Activated CD4-positive, alpha-beta T cell treated with anti-CD3 and anti-CD28 coated beads, Interleukin-2, amount 10 ng/mL, durations not matched to agents 24 days and 14 days (primary cell): ENCODE measurements around the gene MRPS18A. TPM values are rescaled to one million over a fixed set of nuclear protein-coding genes. Genes with fewer than 3 reads are reported as not detected.

ENCODE experiments used
- DNase-seq: peaks from one replicate; pipeline ENCODE4 v3.0.0; 2022
- H3K27ac Mint-ChIP-seq: one replicate; pipeline ENCODE4 v1.8.0; 2022; ENCODE audit warnings: mild to moderate bottlenecking, mixed read lengths
- H3K27me3 Mint-ChIP-seq: one replicate; pipeline ENCODE4 v1.8.0; 2022; ENCODE audit warnings: mixed read lengths
- H3K36me3 Mint-ChIP-seq: one replicate; pipeline ENCODE4 v1.8.0; 2022; ENCODE audit warnings: low read depth, mild to moderate bottlenecking, mixed read lengths
- H3K4me1 Mint-ChIP-seq: one replicate; pipeline ENCODE4 v1.8.0; 2021; ENCODE audit warnings: mixed read lengths
- H3K4me3 Mint-ChIP-seq: one replicate; pipeline ENCODE4 v1.8.0; 2022; ENCODE audit warnings: mild to moderate bottlenecking, moderate library complexity, mixed read lengths
- H3K9me3 Mint-ChIP-seq: one replicate; pipeline ENCODE4 v1.8.0; 2021; ENCODE audit warnings: mixed read lengths
- intact Hi-C: fragments of 100-400 bp; cut with micrococcal nuclease; formaldehyde crosslinking; loops from one replicate; pipeline ENCODE4 v1.15.1; 2023
- total RNA-seq: library from RNA; stranded (reverse); gene quantifications from 2 replicates; pipeline ENCODE4 v1.2.3, GENCODE V29; 2022

The MRPS18A gene
- total RNA-seq, 1 donor from 2014 or later = 47.4 TPM

GRCh38 chr6:43724354-43724753 is 36.8 kb upstream of the MRPS18A start:
- H3K36me3 Mint-ChIP-seq = no peaks in the 10 kb centered on the region
- H3K27me3 Mint-ChIP-seq = peaks cover 5% of the 10 kb centered on the region
- no peak overlapping the region for H3K4me3 Mint-ChIP-seq
- H3K9me3 Mint-ChIP-seq = peaks cover 3% of the 10 kb centered on the region
- peaks cover 22% of the 10 kb centered on the region for H3K4me1 Mint-ChIP-seq
- peak overlapping the region; percentile 71 for H3K27ac Mint-ChIP-seq
- no peak for DNase-seq
- intact Hi-C loops = loop anchor here (1.0 to 2.0 kb wide), 3 partner anchors 16 to 355 kb away; no protein-coding TSS in a partner anchor

DNA sequence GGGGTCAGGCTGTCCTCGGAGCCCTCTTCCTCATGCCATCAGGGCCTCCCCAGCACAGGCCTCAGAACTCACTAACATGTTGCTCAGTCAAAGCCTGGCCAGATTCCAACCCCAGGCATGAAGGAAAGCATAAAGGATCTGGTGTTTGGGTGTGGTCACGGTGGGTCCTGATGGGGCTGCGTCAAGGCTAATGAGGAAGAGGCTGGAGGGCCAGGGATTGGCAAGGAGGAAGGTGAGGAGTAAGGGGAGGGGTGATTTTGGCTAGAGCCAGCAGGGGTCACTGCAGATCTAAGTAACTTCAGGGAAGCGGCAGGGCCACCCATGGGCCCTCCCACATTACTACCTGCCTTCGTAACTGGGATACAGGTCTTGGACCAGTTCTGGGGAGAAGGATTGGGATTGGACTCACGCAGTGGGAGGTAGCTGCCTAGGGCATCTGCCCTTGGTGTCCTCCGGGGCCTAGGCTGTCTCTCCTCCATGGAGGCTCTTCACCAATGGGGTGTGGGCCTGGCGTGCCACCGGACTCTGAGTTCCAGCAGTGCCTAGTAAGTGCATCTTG is 36.2 kb upstream of the MRPS18A start:
- Mint-ChIP-seq H3K36me3 (no peaks in the 10 kb centered on the region), H3K4me3 (no peak overlapping the region), H3K27me3 (peaks cover 5% of the 10 kb centered on the region), H3K9me3 (no peaks in the 10 kb centered on the region), H3K4me1 (peaks cover 22% of the 10 kb centered on the region), H3K27ac (no peak overlapping the region)
- intact Hi-C loops = loop anchor here (1.0 to 2.0 kb wide), 5 partner anchors 15 to 355 kb away; no protein-coding TSS in a partner anchor
- DNase-seq = peak; percentile 89

DNA sequence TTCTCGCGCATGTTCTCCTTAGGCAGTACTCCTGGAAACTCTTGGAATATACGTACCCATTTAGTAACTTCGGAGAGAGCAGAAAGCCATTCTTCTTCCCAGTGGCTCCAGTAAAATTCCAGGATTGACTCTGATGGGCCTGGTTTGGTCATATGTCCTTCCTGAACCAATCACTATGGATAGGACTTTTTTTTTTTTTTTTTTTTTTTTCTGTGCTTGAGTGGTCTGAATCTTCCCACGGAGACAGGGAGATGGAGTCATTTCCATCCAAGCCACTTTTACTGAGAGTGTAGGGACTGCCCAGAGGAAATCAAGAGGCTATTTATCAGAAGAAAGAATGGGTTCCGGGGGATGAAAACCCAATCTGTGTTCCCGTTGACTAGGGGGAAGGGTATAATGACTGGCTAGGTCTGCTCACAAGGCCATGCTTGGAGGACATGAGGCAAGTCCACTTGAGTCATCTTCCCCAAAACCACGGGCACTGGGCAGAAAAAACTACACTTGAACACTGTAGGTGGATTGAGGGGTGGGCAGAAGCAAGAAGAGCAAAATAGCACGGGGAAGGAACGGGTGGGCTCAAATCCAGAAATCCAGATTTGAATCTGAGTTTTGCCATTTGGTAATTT is 35.4 kb upstream of the MRPS18A start:
- intact Hi-C loops = loop anchor here (1.0 to 2.0 kb wide), 2 partner anchors 50 to 56 kb away; no protein-coding TSS in a partner anchor
- H3K27me3 Mint-ChIP-seq = peaks cover 5% of the 10 kb centered on the region
- H3K9me3 Mint-ChIP-seq = no peaks in the 10 kb centered on the region
- peaks cover 22% of the 10 kb centered on the region for H3K4me1 Mint-ChIP-seq
- H3K4me3 Mint-ChIP-seq = no peak overlapping the region
- DNase-seq = no peak
- no peak overlapping the region for H3K27ac Mint-ChIP-seq
- H3K36me3 Mint-ChIP-seq = no peaks in the 10 kb centered on the region

DNA sequence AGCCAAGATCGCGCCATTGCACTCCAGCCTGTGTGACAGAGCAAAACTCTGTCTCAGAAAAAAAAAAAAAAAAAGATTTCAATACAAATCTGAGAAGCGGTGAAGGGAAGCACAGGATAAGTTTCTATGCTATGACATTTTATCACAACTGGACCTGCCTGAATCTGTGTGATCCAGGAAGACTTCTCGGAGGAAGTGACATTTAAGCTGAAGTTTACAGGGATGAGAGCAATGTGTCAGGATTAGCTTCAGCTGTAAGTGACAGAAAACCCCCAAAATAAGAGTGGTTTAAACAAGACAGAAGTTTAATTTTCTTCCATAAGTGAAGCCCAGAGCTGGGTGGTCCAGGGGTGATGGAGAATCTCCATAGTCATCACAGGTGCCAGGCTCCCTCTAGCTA is 33.4 kb upstream of the MRPS18A start:
- Mint-ChIP-seq H3K36me3 (no peaks in the 10 kb centered on the region), H3K27me3 (peaks cover 10% of the 10 kb centered on the region), H3K27ac (no peak overlapping the region), H3K9me3 (no peaks in the 10 kb centered on the region), H3K4me1 (peaks cover 22% of the 10 kb centered on the region), H3K4me3 (no peak overlapping the region)
- intact Hi-C loops = no loop called here
- no peak for DNase-seq

DNA sequence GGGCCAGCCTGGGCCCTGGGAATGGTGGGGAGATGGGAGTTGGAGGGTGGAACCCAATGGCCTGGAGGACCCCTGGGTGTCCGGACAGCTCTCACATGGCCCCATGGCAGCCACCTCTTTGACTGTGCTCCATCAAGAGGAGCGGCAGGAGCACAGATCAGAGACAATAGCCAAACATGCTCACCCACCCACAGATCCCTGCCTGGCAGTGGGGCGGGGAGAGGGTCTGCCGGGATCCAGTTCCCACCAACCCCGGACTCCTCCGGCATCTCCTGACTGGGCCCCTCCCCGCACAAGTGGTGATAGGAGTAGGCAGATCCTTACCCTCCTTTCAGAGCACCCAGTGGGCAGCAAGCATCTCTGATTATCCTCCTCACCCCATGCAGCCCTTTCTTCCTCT is 31.9 kb upstream of the MRPS18A start:
- no peaks in the 10 kb centered on the region for H3K9me3 Mint-ChIP-seq
- no peak overlapping the region for H3K27ac Mint-ChIP-seq
- peaks cover 9% of the 10 kb centered on the region for H3K4me1 Mint-ChIP-seq
- intact Hi-C loops = no loop called here
- no peak overlapping the region for H3K4me3 Mint-ChIP-seq
- no peaks in the 10 kb centered on the region for H3K36me3 Mint-ChIP-seq
- peaks cover 12% of the 10 kb centered on the region for H3K27me3 Mint-ChIP-seq
- no peak for DNase-seq

- Mint-ChIP-seq H3K36me3 (no peaks in the 10 kb centered on the region), H3K27ac (no peak overlapping the region), H3K4me1 (peaks cover 4% of the 10 kb centered on the region), H3K27me3 (peaks cover 18% of the 10 kb centered on the region), H3K9me3 (no peaks in the 10 kb centered on the region), H3K4me3 (no peak overlapping the region)
- no peak for DNase-seq
- intact Hi-C loops = no loop called here
These were observed 31.0 kb upstream of the MRPS18A start for GRCh38 chr6:43718387-43719105.

GRCh38 chr6:43717822-43718221 is 30.2 kb upstream of the MRPS18A start:
- intact Hi-C loops = no loop called here
- Mint-ChIP-seq H3K36me3 (no peaks in the 10 kb centered on the region), H3K4me3 (no peak overlapping the region), H3K27me3 (peaks cover 18% of the 10 kb centered on the region), H3K27ac (no peak overlapping the region), H3K4me1 (peaks cover 4% of the 10 kb centered on the region), H3K9me3 (no peaks in the 10 kb centered on the region)
- no peak for DNase-seq

GRCh38 chr6:43717389-43717788 is 29.8 kb upstream of the MRPS18A start:
- intact Hi-C loops = no loop called here
- Mint-ChIP-seq H3K4me1 (peaks cover 4% of the 10 kb centered on the region), H3K36me3 (no peaks in the 10 kb centered on the region), H3K4me3 (no peak overlapping the region), H3K27ac (no peak overlapping the region), H3K9me3 (no peaks in the 10 kb centered on the region), H3K27me3 (peaks cover 18% of the 10 kb centered on the region)
- DNase-seq = no peak

GRCh38 chr6:43716099-43716498 is 28.5 kb upstream of the MRPS18A start:
- intact Hi-C loops = no loop called here
- Mint-ChIP-seq H3K36me3 (no peaks in the 10 kb centered on the region), H3K9me3 (no peaks in the 10 kb centered on the region), H3K27me3 (peaks cover 22% of the 10 kb centered on the region), H3K27ac (no peak overlapping the region), H3K4me3 (no peak overlapping the region), H3K4me1 (peaks cover 5% of the 10 kb centered on the region)
- DNase-seq = no peak

DNA sequence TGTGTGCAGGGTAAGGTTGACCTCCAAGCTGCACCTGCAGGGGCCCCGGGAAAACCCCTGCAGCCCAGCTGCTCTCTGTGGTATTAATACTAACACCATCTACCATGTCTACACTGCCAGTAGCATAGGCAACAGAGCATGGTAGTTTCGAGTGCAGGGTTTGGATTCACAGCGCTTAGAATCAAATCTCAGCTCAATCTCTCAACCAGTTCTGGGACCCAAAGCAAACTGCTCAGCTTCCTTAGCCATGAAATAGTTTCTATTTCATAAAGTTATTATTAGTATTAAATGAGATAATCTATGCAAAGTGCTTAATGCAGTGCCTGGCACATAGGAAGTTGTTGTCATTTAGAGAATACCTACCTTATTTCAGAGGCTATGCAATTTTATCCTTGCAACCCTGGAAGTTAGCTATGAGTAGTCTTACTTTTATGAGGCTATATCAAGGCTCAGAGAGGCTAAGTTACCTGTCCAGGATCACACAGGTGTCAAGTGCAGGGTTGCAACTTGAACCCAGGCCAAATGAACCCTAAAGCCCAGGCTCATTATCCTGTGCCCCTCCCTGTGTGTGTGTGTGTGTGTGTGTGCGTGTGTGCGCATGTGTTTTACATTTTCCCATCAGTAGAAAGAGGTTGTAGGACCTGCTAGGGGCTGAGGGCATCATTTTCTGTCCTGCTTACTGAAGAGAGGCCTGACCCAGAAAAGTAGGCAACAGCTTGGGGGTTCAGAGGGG is 27.6 kb upstream of the MRPS18A start:
- Mint-ChIP-seq H3K27me3 (peaks cover 27% of the 10 kb centered on the region), H3K36me3 (no peaks in the 10 kb centered on the region), H3K9me3 (no peaks in the 10 kb centered on the region), H3K4me1 (peaks cover 6% of the 10 kb centered on the region), H3K4me3 (no peak overlapping the region), H3K27ac (no peak overlapping the region)
- intact Hi-C loops = no loop called here
- DNase-seq = no peak

- DNase-seq = no peak
- H3K36me3 Mint-ChIP-seq = no peaks in the 10 kb centered on the region
- H3K27ac Mint-ChIP-seq = no peak overlapping the region
- no peak overlapping the region for H3K4me3 Mint-ChIP-seq
- H3K4me1 Mint-ChIP-seq = peaks cover 10% of the 10 kb centered on the region
- peaks cover 26% of the 10 kb centered on the region for H3K27me3 Mint-ChIP-seq
- H3K9me3 Mint-ChIP-seq = no peaks in the 10 kb centered on the region
- intact Hi-C loops = no loop called here
These were observed 26.9 kb upstream of the MRPS18A start for GRCh38 chr6:43714311-43715055.

- intact Hi-C loops = no loop called here
- DNase-seq = no peak
- H3K27me3 Mint-ChIP-seq = peaks cover 26% of the 10 kb centered on the region
- H3K4me3 Mint-ChIP-seq = no peak overlapping the region
- H3K27ac Mint-ChIP-seq = no peak overlapping the region
- no peaks in the 10 kb centered on the region for H3K36me3 Mint-ChIP-seq
- H3K9me3 Mint-ChIP-seq = no peaks in the 10 kb centered on the region
- H3K4me1 Mint-ChIP-seq = peaks cover 15% of the 10 kb centered on the region
These were observed 26.2 kb upstream of the MRPS18A start for GRCh38 chr6:43713643-43714310.

GRCh38 chr6:43712579-43712978 is 25.0 kb upstream of the MRPS18A start:
- H3K36me3 Mint-ChIP-seq = no peaks in the 10 kb centered on the region
- H3K27me3 Mint-ChIP-seq = peaks cover 28% of the 10 kb centered on the region
- intact Hi-C loops = no loop called here
- no peaks in the 10 kb centered on the region for H3K9me3 Mint-ChIP-seq
- no peak overlapping the region for H3K27ac Mint-ChIP-seq
- peaks cover 17% of the 10 kb centered on the region for H3K4me1 Mint-ChIP-seq
- DNase-seq = no peak
- H3K4me3 Mint-ChIP-seq = no peak overlapping the region
